Measurements from ENCODE around the gene CTBP1.

CTBP1 gene

DNA sequence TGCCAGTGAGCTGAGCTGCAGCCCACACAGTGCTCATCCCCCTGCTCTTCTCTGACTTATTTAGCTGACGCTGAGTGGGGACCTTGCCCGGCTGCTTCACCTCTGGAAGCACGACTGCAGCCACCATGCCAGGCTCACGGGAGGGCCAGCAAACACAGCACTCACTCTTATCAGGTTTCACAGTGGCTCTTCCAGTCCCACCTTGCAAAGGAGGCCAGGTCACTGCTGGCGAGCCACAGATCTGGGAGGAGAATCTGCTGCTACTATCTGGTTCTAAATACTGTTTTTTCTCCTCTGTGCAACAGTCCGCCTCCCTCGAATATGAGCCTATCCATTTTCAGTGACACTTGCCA, 69.9 kb downstream of the CTBP1 start:
- Histone ChIP-seq H3K36me3 (ENCODE audit: insufficient read depth, low read length) (peaks cover 9% of the 10 kb centered on the region; the same call in 1 of the 2 replicates), H3K4me3 (ENCODE audit: low read length, poor library complexity, severe bottlenecking) (no peak overlapping the region), H2AFZ (ENCODE audit: low read length) (no peak overlapping the region), H3K79me2 (ENCODE audit: insufficient read depth, low read length) (no peaks in the 10 kb centered on the region), H3K27me3 (ENCODE audit: insufficient read depth, low read length, poor library complexity, severe bottlenecking) (no peaks in the 10 kb centered on the region), H4K20me1 (ENCODE audit: insufficient read depth, low read length, poor library complexity, severe bottlenecking) (no peaks in the 10 kb centered on the region), H3F3A (ENCODE audit: low read depth) (no peaks in the 10 kb centered on the region), H3K4me2 (ENCODE audit: low read depth, low read length, poor library complexity, severe bottlenecking) (no peak overlapping the region), H3K9me2 (replicated peaks; ENCODE audit: low read depth, low read length) (no peaks in the 10 kb centered on the region), H3K9me3 (ENCODE audit: insufficient read depth, low read depth, low read length) (peaks cover 35% of the 10 kb centered on the region), H3K4me1 (ENCODE audit: insufficient read depth, low read length, poor library complexity, severe bottlenecking) (peaks cover 8% of the 10 kb centered on the region), H3K9ac (ENCODE audit: low read depth, low read length, poor library complexity, severe bottlenecking) (no peak overlapping the region)
- TF ChIP-seq, protein P1, sequence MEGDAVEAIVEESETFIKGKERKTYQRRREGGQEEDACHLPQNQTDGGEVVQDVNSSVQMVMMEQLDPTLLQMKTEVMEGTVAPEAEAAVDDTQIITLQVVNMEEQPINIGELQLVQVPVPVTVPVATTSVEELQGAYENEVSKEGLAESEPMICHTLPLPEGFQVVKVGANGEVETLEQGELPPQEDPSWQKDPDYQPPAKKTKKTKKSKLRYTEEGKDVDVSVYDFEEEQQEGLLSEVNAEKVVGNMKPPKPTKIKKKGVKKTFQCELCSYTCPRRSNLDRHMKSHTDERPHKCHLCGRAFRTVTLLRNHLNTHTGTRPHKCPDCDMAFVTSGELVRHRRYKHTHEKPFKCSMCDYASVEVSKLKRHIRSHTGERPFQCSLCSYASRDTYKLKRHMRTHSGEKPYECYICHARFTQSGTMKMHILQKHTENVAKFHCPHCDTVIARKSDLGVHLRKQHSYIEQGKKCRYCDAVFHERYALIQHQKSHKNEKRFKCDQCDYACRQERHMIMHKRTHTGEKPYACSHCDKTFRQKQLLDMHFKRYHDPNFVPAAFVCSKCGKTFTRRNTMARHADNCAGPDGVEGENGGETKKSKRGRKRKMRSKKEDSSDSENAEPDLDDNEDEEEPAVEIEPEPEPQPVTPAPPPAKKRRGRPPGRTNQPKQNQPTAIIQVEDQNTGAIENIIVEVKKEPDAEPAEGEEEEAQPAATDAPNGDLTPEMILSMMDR (conservative IDR thresholded peaks at IDR 0.05; ENCODE audit: low read length) = no peak
- TF ChIP-seq EZH2phosphoT487 (IDR thresholded peaks at IDR 0.05; ENCODE audit: borderline replicate concordance) = no peak

GRCh38 chr4:1178300-1179088, 70.4 kb downstream of the CTBP1 start:
- Histone ChIP-seq H3K79me2 (ENCODE audit: insufficient read depth, low read length) (no peaks in the 10 kb centered on the region), H2AFZ (ENCODE audit: low read length) (no peak overlapping the region), H3K9me3 (ENCODE audit: insufficient read depth, low read depth, low read length) (peaks cover 35% of the 10 kb centered on the region), H3K27me3 (ENCODE audit: insufficient read depth, low read length, poor library complexity, severe bottlenecking) (no peaks in the 10 kb centered on the region), H3K36me3 (ENCODE audit: insufficient read depth, low read length) (peaks cover 9% of the 10 kb centered on the region; the same call in 1 of the 2 replicates), H3K4me3 (ENCODE audit: low read length, poor library complexity, severe bottlenecking) (no peak overlapping the region), H3K4me1 (ENCODE audit: insufficient read depth, low read length, poor library complexity, severe bottlenecking) (peaks cover 2% of the 10 kb centered on the region), H3K9ac (ENCODE audit: low read depth, low read length, poor library complexity, severe bottlenecking) (no peak overlapping the region), H3K9me2 (replicated peaks; ENCODE audit: low read depth, low read length) (no peaks in the 10 kb centered on the region), H4K20me1 (ENCODE audit: insufficient read depth, low read length, poor library complexity, severe bottlenecking) (no peaks in the 10 kb centered on the region), H3F3A (ENCODE audit: low read depth) (no peaks in the 10 kb centered on the region), H3K4me2 (ENCODE audit: low read depth, low read length, poor library complexity, severe bottlenecking) (no peak overlapping the region)
- no peak for TF ChIP-seq EZH2phosphoT487 (IDR thresholded peaks at IDR 0.05; ENCODE audit: borderline replicate concordance)

- no peaks in the 10 kb centered on the region for H3K4me1 ChIP-seq (ENCODE audit: insufficient read depth, low read length, poor library complexity, severe bottlenecking)
- peaks cover 9% of the 10 kb centered on the region; the same call in 1 of the 2 replicates for H3K36me3 ChIP-seq (ENCODE audit: insufficient read depth, low read length)
- H3K4me3 ChIP-seq (ENCODE audit: low read length, poor library complexity, severe bottlenecking) = no peak overlapping the region
- no peaks in the 10 kb centered on the region for H3K9me2 ChIP-seq (replicated peaks; ENCODE audit: low read depth, low read length)
- peaks cover 32% of the 10 kb centered on the region for H3K9me3 ChIP-seq (ENCODE audit: insufficient read depth, low read depth, low read length)
- no peaks in the 10 kb centered on the region for H3K79me2 ChIP-seq (ENCODE audit: insufficient read depth, low read length)
- no peaks in the 10 kb centered on the region for H3K27me3 ChIP-seq (ENCODE audit: insufficient read depth, low read length, poor library complexity, severe bottlenecking)
- no peaks in the 10 kb centered on the region for H4K20me1 ChIP-seq (ENCODE audit: insufficient read depth, low read length, poor library complexity, severe bottlenecking)
- no peaks in the 10 kb centered on the region for H3F3A ChIP-seq (ENCODE audit: low read depth)
- no peak overlapping the region for H3K4me2 ChIP-seq (ENCODE audit: low read depth, low read length, poor library complexity, severe bottlenecking)
- no peak for TF ChIP-seq EZH2phosphoT487 (IDR thresholded peaks at IDR 0.05; ENCODE audit: borderline replicate concordance)
- TF ChIP-seq, protein P1 (conservative IDR thresholded peaks at IDR 0.05; ENCODE audit: low read length) = no peak
- H3K9ac ChIP-seq (ENCODE audit: low read depth, low read length, poor library complexity, severe bottlenecking) = no peak overlapping the region
- no peak overlapping the region for H2AFZ ChIP-seq (ENCODE audit: low read length)
Observed at GRCh38 chr4:1177274-1178141, 71.4 kb downstream of the CTBP1 start.
